Endothelial cell of umbilical vein (primary cell): ENCODE data around the gene C6orf132. TPM values are rescaled to one million over a fixed set of nuclear protein-coding genes. Genes with fewer than 3 reads are reported as not detected.

Experiments
- BruUV-seq: library from RNA; stranded (reverse); fragments of 400-500 nt; replicated peaks from 2 replicates; lab custom pipeline; 2021; lab: Mats Ljungman, UMichigan
- CTCF ChIA-PET: fragments of 300-600, 350-600 bp; sonication (Branson Sonifier 250); formaldehyde crosslinking; loops from one replicate; lab custom pipeline; 2021; ENCODE audit warnings: antibody characterized with exemption, inconsistent platforms; lab: Charles Lee
- POLR2A ChIA-PET: fragments of 300-600, 350-600 bp; sonication (Branson Sonifier 250); formaldehyde crosslinking; loops from one replicate; lab custom pipeline; 2021; ENCODE audit warnings: antibody characterized with exemption, inconsistent platforms; lab: Charles Lee
- DNase-seq: peaks from one replicate; pipeline ENCODE4 v3.0.0-alpha.2; 2011; ENCODE audit warnings: low read depth, low spot score
- FAIRE-seq: peaks from 2 replicates; lab custom pipeline; 2011; peaks lifted over from hg19 to GRCh38; lab: Jason Lieb, UNC
- H2AFZ ChIP-seq: 2 replicates; pipeline ENCODE4 v1.6.0; 2012; ENCODE audit warnings: low read depth, low read length, control low read depth, inconsistent platforms
- H3K27ac ChIP-seq: 2 replicates; pipeline ENCODE4 v1.5.1; 2011; ENCODE audit warnings: low read depth, mild to moderate bottlenecking, control low read depth, low read length, moderate library complexity; ENCODE audit not compliant: insufficient read depth
- H3K27me3 ChIP-seq, 2 experiments: 2 replicates each; pipeline versions ENCODE4 v1.6.0 to v1.6.1; 2011; ENCODE audit warnings: low read length in 2 of 2, mixed read lengths in 1 of 2; ENCODE audit not compliant: control insufficient read depth in 2 of 2, insufficient read depth in 2 of 2
- H3K36me3 ChIP-seq, 2 experiments: 2 replicates in 1 of 2; 3 replicates in 1 of 2; pipeline ENCODE4 v1.5.1; 2011; ENCODE audit warnings: low read length in 2 of 2, mild to moderate bottlenecking in 1 of 2, moderate library complexity in 1 of 2; ENCODE audit not compliant: control insufficient read depth in 2 of 2, insufficient read depth in 2 of 2; ENCODE audit errors: extremely low read depth in 1 of 2
- H3K4me1 ChIP-seq: 3 replicates; pipeline ENCODE4 v1.5.1; 2011; ENCODE audit warnings: mild to moderate bottlenecking, low read length; ENCODE audit not compliant: control insufficient read depth, insufficient read depth; ENCODE audit errors: extremely low read depth
- H3K4me2 ChIP-seq: 2 replicates; pipeline ENCODE4 v1.6.1; 2011; ENCODE audit warnings: low read length, control low read depth, mixed read lengths; ENCODE audit not compliant: insufficient read depth
- H3K4me3 ChIP-seq, 3 experiments: fragments of 200-600 bp in 1 of 3; sonication (generic), shearing (Covaris generic) in 1 of 3; replicated peaks in 1 of 3; 2 replicates each; pipeline ENCODE4 v1.5.1; 2011 to 2016; ENCODE audit warnings: control low read depth in 3 of 3, low read length in 3 of 3, mild to moderate bottlenecking in 2 of 3, inconsistent platforms in 1 of 3, low read depth in 1 of 3, moderate library complexity in 1 of 3; ENCODE audit not compliant: insufficient read depth in 1 of 3
- H3K79me2 ChIP-seq: 2 replicates; pipeline ENCODE4 v1.6.0; 2012; ENCODE audit warnings: low read length, inconsistent platforms; ENCODE audit not compliant: control insufficient read depth, insufficient read depth
- H3K9ac ChIP-seq: replicated peaks from 2 replicates; pipeline ENCODE3; 2011; ENCODE audit warnings: low read length, control low read depth; ENCODE audit not compliant: insufficient read depth; ENCODE audit errors: extremely low read depth
- H3K9me1 ChIP-seq: replicated peaks from 3 replicates; pipeline ENCODE4 v1.6.0; 2011; ENCODE audit warnings: mild to moderate bottlenecking, low read length; ENCODE audit not compliant: control insufficient read depth, insufficient read depth; ENCODE audit errors: extremely low read depth
- H3K9me3 ChIP-seq: replicated peaks from 2 replicates; pipeline ENCODE4 v1.5.1; 2012; ENCODE audit warnings: low read length, inconsistent platforms; ENCODE audit not compliant: control insufficient read depth, insufficient read depth
- H4K20me1 ChIP-seq: replicated peaks from 2 replicates; pipeline ENCODE3; 2011; ENCODE audit warnings: mild to moderate bottlenecking, low read length; ENCODE audit not compliant: control insufficient read depth, insufficient read depth; ENCODE audit errors: extremely low read depth
- CTCF ChIP-seq, 2 donors: IDR thresholded peaks; 1 replicate in 1 of 2; 2 replicates in 1 of 2; pipeline ENCODE4 v1.5.1; 2011; ENCODE audit warnings: low read length in 2 of 2, mild to moderate bottlenecking in 2 of 2, moderate library complexity in 2 of 2, control low read depth in 1 of 2, inconsistent platforms in 1 of 2, low read depth in 1 of 2; ENCODE audit not compliant: insufficient read depth in 1 of 2; ENCODE audit errors: extremely low read depth in 1 of 2
- EZH2 ChIP-seq: IDR thresholded peaks from 2 replicates; pipeline ENCODE4 v1.6.1; 2012; ENCODE audit warnings: borderline replicate concordance, low read depth, mild to moderate bottlenecking, moderate library complexity, low read length, inconsistent platforms; ENCODE audit not compliant: severe bottlenecking
- FOS ChIP-seq: IDR thresholded peaks from 2 replicates; pipeline ENCODE4 v1.6.1; 2011; ENCODE audit warnings: mild to moderate bottlenecking, low read length, moderate library complexity, borderline replicate concordance; ENCODE audit not compliant: insufficient read depth
- GATA2 ChIP-seq: IDR thresholded peaks from 2 replicates; pipeline ENCODE4 v1.7.0; 2011; ENCODE audit warnings: low read depth, mild to moderate bottlenecking, moderate library complexity, mixed read lengths, low read length; ENCODE audit not compliant: insufficient read length, insufficient read depth
- JUN ChIP-seq: IDR thresholded peaks from 2 replicates; pipeline ENCODE4 v1.6.1; 2011; ENCODE audit warnings: borderline replicate concordance, low read depth; ENCODE audit not compliant: insufficient read length, insufficient read depth
- MAX ChIP-seq: IDR thresholded peaks from 2 replicates; pipeline ENCODE4 v1.6.1; 2011; ENCODE audit not compliant: insufficient read depth, insufficient read length
- MYC ChIP-seq: IDR thresholded peaks from one replicate; pipeline ENCODE4 v1.6.1; 2011; ENCODE audit warnings: mild to moderate bottlenecking, low read depth, low read length
- POLR2A ChIP-seq: IDR thresholded peaks from 2 replicates; pipeline ENCODE4 v1.6.1; 2012; ENCODE audit warnings: low read depth, mild to moderate bottlenecking, control low read depth, low read length
- POLR2AphosphoS5 ChIP-seq: IDR thresholded peaks from 2 replicates; pipeline ENCODE4 v1.6.1; 2012; ENCODE audit warnings: low read depth, mild to moderate bottlenecking, control low read depth, low read length, moderate library complexity; ENCODE audit not compliant: insufficient read depth
- dilution Hi-C: fragments of 300-500 bp; cut with MboI; formaldehyde crosslinking; loops from one replicate; pipeline ENCODE4 v1.15.0; 2019; ENCODE audit warnings: low sequenced_read_pairs; ENCODE audit not compliant: extremely low pct_ligation_motif_present
- intact Hi-C: fragments of 100-400 bp; cut with micrococcal nuclease; formaldehyde crosslinking; loops from one replicate; pipeline ENCODE4 v1.10.0; 2022
- polyA plus RNA-seq, 4 experiments: library from polyadenylated mRNA; depleted of rRNA in 3 of 4; stranded (reverse) in 3 of 4; unstranded in 1 of 4; fragments of >200 nt; gene quantifications; 2 replicates each; pipeline versions ENCODE4 v1.2.1 to v1.2.3, GENCODE V29; 2011 to 2012; ENCODE audit warnings: missing spikeins in 1 of 4
- total RNA-seq: library from RNA; stranded (reverse); gene quantifications from 2 replicates; pipeline ENCODE4 v1.2.3, GENCODE V29; 2021

C6orf132 gene
- total and polyA plus RNA-seq, 2 donors (not counting 3 experiments of a cell fraction or from before 2014, with no cell fraction given), result 0.15 to 0.71 TPM

GRCh38 chr6:42133926-42134325 is 8.5 kb downstream of the C6orf132 start:
- Histone ChIP-seq H3K9me1 (no peaks in the 10 kb centered on the region), H3K4me2 (no peak overlapping the region), H3K4me3 (no peak overlapping the region), H3K9ac (no peak overlapping the region), H3K9me3 (no peaks in the 10 kb centered on the region), H3K27me3 (no peaks in the 10 kb centered on the region), H3K4me1 (peaks cover 20% of the 10 kb centered on the region), H3K27ac (no peak overlapping the region), H3K79me2 (no peaks in the 10 kb centered on the region), H3K36me3 (no peaks in the 10 kb centered on the region), H2AFZ (no peak overlapping the region), H4K20me1 (no peaks in the 10 kb centered on the region)
- no peak for DNase-seq
- ChIA-PET POLR2A (no interaction called here), CTCF (interaction anchor here (1.5 kb wide), 1 partner anchor 9 kb away, joined by 5 read pairs; no protein-coding TSS in a partner anchor)
- BruUV-seq, result no TSS peak
- intact Hi-C loops, result no loop called here
- no peak for FAIRE-seq
- TF ChIP-seq GATA2 (no peak), CTCF (IDR thresholded peaks at IDR 0.05; ENCODE audit: extremely low read depth in 1 of 2, insufficient read depth in 1 of 2, low read depth in 1 of 2, low read length in 2 of 2) (no peak), EZH2 (no peak), POLR2A (no peak), JUN (no peak), MAX (no peak), POLR2AphosphoS5 (no peak), MYC (no peak), FOS (no peak)
- dilution Hi-C loops, result no loop called here
